Measurements from ENCODE around the gene CCDC78. TPM values are rescaled to one million over a fixed set of nuclear protein-coding genes. Genes with fewer than 3 reads are reported as not detected.

The CCDC78 gene
- polyA plus RNA-seq, 1 donor (not counting 4 experiments of a cell fraction or from before 2014, with no cell fraction given) = 2.5 TPM

DNA sequence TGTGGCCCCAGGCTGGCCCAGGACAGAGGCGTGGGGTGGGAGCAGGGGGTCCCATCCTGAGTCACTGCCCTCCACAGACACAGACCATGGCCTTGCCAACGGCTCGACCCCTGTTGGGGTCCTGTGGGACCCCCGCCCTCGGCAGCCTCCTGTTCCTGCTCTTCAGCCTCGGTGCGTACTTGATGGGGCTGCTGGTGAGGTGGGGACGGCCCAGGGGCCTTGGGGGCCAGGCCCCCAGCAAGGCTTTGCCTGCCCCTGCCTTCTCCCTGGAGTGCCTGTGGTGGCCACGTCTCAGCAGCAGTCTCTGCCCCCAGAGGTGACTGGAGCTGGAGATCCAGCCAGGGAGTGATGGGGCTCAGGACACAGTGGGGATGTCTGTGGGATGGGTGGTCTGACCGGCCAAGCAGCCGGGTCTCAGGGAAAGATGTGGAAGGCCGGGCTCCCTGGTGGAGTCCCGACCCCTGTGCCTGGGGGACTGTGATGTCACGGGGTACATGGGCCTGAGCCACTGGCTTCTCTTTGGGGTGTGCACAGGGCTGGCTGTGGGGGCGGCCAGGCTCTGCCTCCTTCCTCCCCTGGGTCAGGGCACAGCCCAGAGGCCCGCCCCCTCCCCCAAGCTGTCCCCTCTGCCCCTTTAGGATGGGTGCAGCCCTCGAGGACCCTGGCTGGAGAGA, 36.5 kb upstream of the CCDC78 start:
- Histone ChIP-seq H3K9ac (ENCODE audit: control insufficient read depth, extremely low read depth, insufficient read depth, low read length) (no peak overlapping the region), H3K4me3 (ENCODE audit: control insufficient read depth in 2 of 3, extremely low read depth in 1 of 3, insufficient read depth in 2 of 3, low read depth in 1 of 3, low read length in 3 of 3) (no peak overlapping the region), H4K20me1 (ENCODE audit: control insufficient read depth, extremely low read depth, insufficient read depth, low read length) (no peaks in the 10 kb centered on the region), H3K4me2 (ENCODE audit: control insufficient read depth, extremely low read depth, insufficient read depth, low read depth, low read length) (no peak overlapping the region), H3K27me3 (ENCODE audit: control insufficient read depth, extremely low read depth, insufficient read depth, low read length) (peaks cover 3% of the 10 kb centered on the region), H3K9me1 (ENCODE audit: control insufficient read depth, extremely low read depth, insufficient read depth, low read length) (no peaks in the 10 kb centered on the region), H2AFZ (ENCODE audit: control insufficient read depth, low read length) (no peak overlapping the region), H3K79me2 (ENCODE audit: control insufficient read depth, insufficient read depth, low read length) (no peaks in the 10 kb centered on the region), H3K4me1 (ENCODE audit: control insufficient read depth, extremely low read depth, insufficient read depth, low read length) (peaks cover 30% of the 10 kb centered on the region), H3K9me3 (ENCODE audit: control insufficient read depth, low read depth, low read length) (no peaks in the 10 kb centered on the region), H3K36me3 (ENCODE audit: control insufficient read depth in 2 of 2, extremely low read depth in 1 of 2, insufficient read depth in 2 of 2, low read length in 2 of 2) (no peaks in the 10 kb centered on the region), H3K27ac (ENCODE audit: control insufficient read depth, insufficient read depth, low read length) (no peak overlapping the region)
- FAIRE-seq (no peak), DNase-seq (ENCODE audit: low read depth, low spot score) (no peak)
- TF ChIP-seq CTCF (optimal IDR thresholded peaks at IDR 0.05 in 1 of 3, IDR thresholded peaks at IDR 0.05 in 1 of 3, conservative IDR thresholded peaks at IDR 0.05 in 1 of 3; ENCODE audit: extremely low read depth in 1 of 3, insufficient read depth in 2 of 3, low read length in 3 of 3) (no peak), EZH2 (IDR thresholded peaks at IDR 0.05; ENCODE audit: low read length) (no peak)
- dilution Hi-C loops (cut with MboI; ENCODE audit: extremely low pct_ligation_motif_present, low sequenced_read_pairs) = no loop called here

- H3K36me3 ChIP-seq (ENCODE audit: control insufficient read depth in 2 of 2, extremely low read depth in 1 of 2, insufficient read depth in 2 of 2, low read length in 2 of 2) = no peaks in the 10 kb centered on the region
- H3K79me2 ChIP-seq (ENCODE audit: control insufficient read depth, insufficient read depth, low read length) = no peaks in the 10 kb centered on the region
- dilution Hi-C loops (cut with MboI; ENCODE audit: extremely low pct_ligation_motif_present, low sequenced_read_pairs) = no loop called here
- DNase-seq (ENCODE audit: low read depth, low spot score) (no peak), FAIRE-seq (no peak)
- no peak overlapping the region for H3K4me2 ChIP-seq (ENCODE audit: control insufficient read depth, extremely low read depth, insufficient read depth, low read depth, low read length)
- peak overlapping the region; percentile 63 for H3K9ac ChIP-seq (ENCODE audit: control insufficient read depth, extremely low read depth, insufficient read depth, low read length)
- H3K27ac ChIP-seq (ENCODE audit: control insufficient read depth, insufficient read depth, low read length) = no peak overlapping the region
- H4K20me1 ChIP-seq (ENCODE audit: control insufficient read depth, extremely low read depth, insufficient read depth, low read length) = no peaks in the 10 kb centered on the region
- H3K9me1 ChIP-seq (ENCODE audit: control insufficient read depth, extremely low read depth, insufficient read depth, low read length) = no peaks in the 10 kb centered on the region
- no peaks in the 10 kb centered on the region for H3K9me3 ChIP-seq (ENCODE audit: control insufficient read depth, low read depth, low read length)
- peaks cover 3% of the 10 kb centered on the region for H3K27me3 ChIP-seq (ENCODE audit: control insufficient read depth, extremely low read depth, insufficient read depth, low read length)
- TF ChIP-seq CTCF (optimal IDR thresholded peaks at IDR 0.05 in 1 of 3, IDR thresholded peaks at IDR 0.05 in 1 of 3, conservative IDR thresholded peaks at IDR 0.05 in 1 of 3; ENCODE audit: extremely low read depth in 1 of 3, insufficient read depth in 2 of 3, low read length in 3 of 3) = peak in 1 of 3 experiments; percentile 9
- no peak for TF ChIP-seq EZH2 (IDR thresholded peaks at IDR 0.05; ENCODE audit: low read length)
- H3K4me3 ChIP-seq (ENCODE audit: control insufficient read depth in 2 of 3, extremely low read depth in 1 of 3, insufficient read depth in 2 of 3, low read depth in 1 of 3, low read length in 3 of 3) = peak overlapping the region in 1 of 3 experiments; percentile 6
- no peak overlapping the region for H2AFZ ChIP-seq (ENCODE audit: control insufficient read depth, low read length)
- H3K4me1 ChIP-seq (ENCODE audit: control insufficient read depth, extremely low read depth, insufficient read depth, low read length) = peaks cover 34% of the 10 kb centered on the region
Observed at GRCh38 chr16:761625-762513, 35.6 kb upstream of the CCDC78 start.
